HCT116 (cell line): ENCODE measurements around the gene SLC2A2. TPM values are rescaled to one million over a fixed set of nuclear protein-coding genes. Genes with fewer than 3 reads are reported as not detected.

Source experiments
- ATAC-seq: fragments of 200-7000 bp; cut with Tn5 transposase; 2 replicates; pipeline ENCODE4 v1.9.1; 2020; ENCODE audit warnings: mild to moderate bottlenecking, moderate library complexity
- BruUV-seq: library from RNA; stranded (reverse); fragments of 400-500 nt; replicated peaks from 2 replicates; lab custom pipeline; 2021; lab: Mats Ljungman, UMichigan
- CTCF ChIA-PET: fragments of 300-600 bp; sonication (Branson Sonifier 250); formaldehyde crosslinking; loops from one replicate; lab custom pipeline; 2021; ENCODE audit warnings: antibody characterized with exemption; lab: Charles Lee
- POLR2A ChIA-PET: fragments of 300-600, 350-600 bp; sonication (Branson Sonifier 250); formaldehyde crosslinking; loops from one replicate; lab custom pipeline; 2021; ENCODE audit warnings: antibody characterized with exemption; lab: Charles Lee
- RAD21 ChIA-PET, 2 experiments: fragments of 300-600 bp; sonication (Branson Sonifier 250); formaldehyde crosslinking; loops; one replicate each; lab custom pipeline; 2023; ENCODE audit warnings: low total read pairs in 2 of 2; ENCODE audit not compliant: uncharacterized antibody in 2 of 2, unreplicated experiment in 2 of 2, low non-redundant PET in 1 of 2; lab: Charles Lee
- DNase-seq: peaks from one replicate; pipeline ENCODE4 v3.0.0-alpha.2; 2010; ENCODE audit warnings: low read depth, low spot score
- H2AFZ ChIP-seq: fragments of 200-600 bp; shearing (Covaris generic), sonication (generic); 2 replicates; pipeline ENCODE4 v1.6.1; 2017; ENCODE audit warnings: low read depth, mixed run types, mixed read lengths, antibody characterized with exemption, low read length; ENCODE audit not compliant: poor library complexity, severe bottlenecking
- H3K27ac ChIP-seq: 2 replicates; pipeline ENCODE4 v1.5.1; 2012; ENCODE audit warnings: low read depth, low read length
- H3K27me3 ChIP-seq: fragments of 200-600 bp; sonication (generic); 2 replicates; pipeline ENCODE4 v1.6.1; 2016; ENCODE audit warnings: mixed run types, low read length, mixed read lengths; ENCODE audit not compliant: insufficient read depth
- H3K36me3 ChIP-seq, 2 experiments: fragments of 200-500 bp in 1 of 2; fragments of 200-600 bp in 1 of 2; sonication (Bioruptor generic) in 1 of 2; sonication (generic) in 1 of 2; 2 replicates each; pipeline versions ENCODE4 v1.5.1 to v1.6.1; 2014 to 2016; ENCODE audit warnings: low read length in 2 of 2, inconsistent platforms in 1 of 2, mixed read lengths in 1 of 2, mixed run types in 1 of 2; ENCODE audit not compliant: insufficient read depth in 2 of 2, control insufficient read depth in 1 of 2
- H3K4me1 ChIP-seq, 2 experiments: fragments of 200-600 bp in 1 of 2; sonication (generic) in 1 of 2; 2 replicates each; pipeline versions ENCODE4 v1.5.1 to v1.6.1; 2012 to 2017; ENCODE audit warnings: low read length in 2 of 2, inconsistent platforms in 1 of 2, mild to moderate bottlenecking in 1 of 2, mixed read lengths in 1 of 2, mixed run types in 1 of 2, moderate library complexity in 1 of 2; ENCODE audit not compliant: insufficient read depth in 2 of 2, control insufficient read depth in 1 of 2
- H3K4me2 ChIP-seq: fragments of 200-600 bp; sonication (generic); 2 replicates; pipeline ENCODE4 v1.6.1; 2017; ENCODE audit warnings: mixed run types, low read length, mixed read lengths
- H3K4me3 ChIP-seq, 2 experiments: fragments of 200-600 bp in 1 of 2; sonication (generic) in 1 of 2; replicated peaks in 1 of 2; 2 replicates each; pipeline ENCODE4 v1.5.1; 2011 to 2016; ENCODE audit warnings: low read length in 2 of 2, control low read depth in 1 of 2, low read depth in 1 of 2, mild to moderate bottlenecking in 1 of 2, mixed read lengths in 1 of 2, mixed run types in 1 of 2
- H3K79me2 ChIP-seq: fragments of 200-600 bp; sonication (generic); 2 replicates; pipeline ENCODE4 v1.6.1; 2017; ENCODE audit warnings: mild to moderate bottlenecking, mixed run types, low read length, moderate library complexity, mixed read lengths; ENCODE audit not compliant: insufficient read depth
- H3K9ac ChIP-seq: fragments of 200-600 bp; sonication (generic); 2 replicates; pipeline ENCODE4 v1.6.1; 2016; ENCODE audit warnings: low read length, mixed read lengths
- H3K9me2 ChIP-seq: fragments of 200-600 bp; sonication (generic), shearing (Covaris generic); 2 replicates; pipeline ENCODE4 v1.6.1; 2017; ENCODE audit warnings: mixed run types, mild to moderate bottlenecking, moderate library complexity; ENCODE audit not compliant: insufficient read depth
- H3K9me3 ChIP-seq, 2 experiments: fragments of 200-500 bp in 1 of 2; fragments of 200-600 bp in 1 of 2; sonication (Bioruptor generic) in 1 of 2; sonication (generic) in 1 of 2; 2 replicates each; pipeline ENCODE4 v1.6.1; 2014 to 2017; ENCODE audit warnings: low read length in 2 of 2, mixed read lengths in 2 of 2, inconsistent platforms in 1 of 2, low read depth in 1 of 2, mild to moderate bottlenecking in 1 of 2, mixed run types in 1 of 2, moderate library complexity in 1 of 2; ENCODE audit not compliant: control insufficient read depth in 1 of 2, insufficient read depth in 1 of 2
- H4K20me1 ChIP-seq: fragments of 200-600 bp; sonication (generic), shearing (Covaris generic); 2 replicates; pipeline ENCODE4 v1.6.1; 2017; ENCODE audit warnings: mixed run types, mild to moderate bottlenecking, moderate library complexity; ENCODE audit not compliant: insufficient read depth
- CBX3 ChIP-seq: IDR thresholded peaks from 2 replicates; pipeline ENCODE4 v1.6.1; 2012; ENCODE audit warnings: low read depth
- EGR1 ChIP-seq: IDR thresholded peaks from 2 replicates; pipeline ENCODE4 v1.6.1; 2012; ENCODE audit warnings: low read depth
- EZH2phosphoT487 ChIP-seq: fragments of 200-600 bp; IDR thresholded peaks from 2 replicates; pipeline ENCODE4 v1.6.1; 2018; ENCODE audit warnings: antibody characterized with exemption, borderline replicate concordance
- JUND ChIP-seq: IDR thresholded peaks from 2 replicates; pipeline ENCODE4 v1.6.1; 2012
- POLR2A ChIP-seq: IDR thresholded peaks from 2 replicates; pipeline ENCODE4 v1.7.0; 2011; ENCODE audit warnings: borderline replicate concordance; ENCODE audit not compliant: insufficient read depth, insufficient read length; ENCODE audit errors: extremely low read depth
- SP1 ChIP-seq: IDR thresholded peaks from 2 replicates; pipeline ENCODE4 v1.6.1; 2012; ENCODE audit warnings: low read depth
- ZNF274 ChIP-seq: fragments of 200-500 bp; sonication (Bioruptor generic); IDR thresholded peaks from 2 replicates; pipeline ENCODE4 v1.6.1; 2014; ENCODE audit warnings: mild to moderate bottlenecking, low read depth, low read length, inconsistent platforms
- intact Hi-C: fragments of 100-400 bp; cut with micrococcal nuclease; formaldehyde crosslinking; loops from 2 replicates; pipeline ENCODE4 v1.10.0; 2022
- total RNA-seq: library from RNA; stranded (reverse); gene quantifications from one replicate; pipeline ENCODE4 v1.2.1, GENCODE V29; 2021; ENCODE audit not compliant: unreplicated experiment
- TF ChIP-seq, protein P1 (sequence below), 3 experiments: fragments of 200-600 bp in 1 of 3; sonication (generic) in 1 of 3; IDR thresholded peaks in 2 of 3; conservative IDR thresholded peaks in 1 of 3; 2 replicates each; pipeline ENCODE4 v1.5.1; 2012 to 2017; ENCODE audit warnings: low read depth in 2 of 3, low read length in 2 of 3, antibody characterized with exemption in 1 of 3, borderline replicate concordance in 1 of 3, control low read depth in 1 of 3, mild to moderate bottlenecking in 1 of 3, mixed read lengths in 1 of 3, mixed run types in 1 of 3, moderate library complexity in 1 of 3; ENCODE audit not compliant: insufficient read depth in 1 of 3

Gene SLC2A2
- total RNA-seq, 1 experiment from 2014 or later = not detected

DNA sequence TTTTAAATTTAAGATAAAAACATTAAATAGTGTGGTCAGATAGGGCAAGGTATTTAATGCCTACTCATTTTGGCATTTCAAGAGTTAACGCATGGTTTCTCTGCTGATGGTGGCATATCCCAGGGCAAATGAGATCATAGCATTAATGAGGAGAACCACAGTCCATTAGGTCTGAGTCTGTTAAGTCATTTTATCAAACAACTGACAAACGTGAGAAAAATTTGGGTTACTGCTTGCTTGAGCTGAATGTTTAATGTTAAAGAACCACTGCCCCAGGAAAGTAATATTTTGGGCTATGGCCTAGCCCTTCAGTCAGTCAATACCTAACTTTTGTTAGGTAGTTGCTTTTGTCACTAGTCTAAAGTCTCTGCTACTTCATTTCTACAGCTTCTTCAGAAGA is 37.9 kb upstream of the SLC2A2 start:
- Histone ChIP-seq H3K4me3 (no peak overlapping the region), H3K27ac (no peak overlapping the region), H3K9me3 (no peaks in the 10 kb centered on the region), H3K79me2 (no peaks in the 10 kb centered on the region), H3K9ac (no peak overlapping the region), H3K9me2 (no peaks in the 10 kb centered on the region), H3K27me3 (no peaks in the 10 kb centered on the region), H3K4me2 (no peak overlapping the region), H3K4me1 (no peaks in the 10 kb centered on the region), H2AFZ (no peak overlapping the region), H4K20me1 (no peaks in the 10 kb centered on the region), H3K36me3 (no peaks in the 10 kb centered on the region; a peak in 1 of 4 replicates)
- ATAC-seq = no peak
- DNase-seq = no peak
- no TSS peak for BruUV-seq
- CTCF ChIA-PET = no interaction called here
- intact Hi-C loops = no loop called here
- RAD21 ChIA-PET = no interaction called here
- no peak for TF ChIP-seq CBX3
- no peak for TF ChIP-seq SP1
- no peak for TF ChIP-seq ZNF274
- TF ChIP-seq, protein P1, sequence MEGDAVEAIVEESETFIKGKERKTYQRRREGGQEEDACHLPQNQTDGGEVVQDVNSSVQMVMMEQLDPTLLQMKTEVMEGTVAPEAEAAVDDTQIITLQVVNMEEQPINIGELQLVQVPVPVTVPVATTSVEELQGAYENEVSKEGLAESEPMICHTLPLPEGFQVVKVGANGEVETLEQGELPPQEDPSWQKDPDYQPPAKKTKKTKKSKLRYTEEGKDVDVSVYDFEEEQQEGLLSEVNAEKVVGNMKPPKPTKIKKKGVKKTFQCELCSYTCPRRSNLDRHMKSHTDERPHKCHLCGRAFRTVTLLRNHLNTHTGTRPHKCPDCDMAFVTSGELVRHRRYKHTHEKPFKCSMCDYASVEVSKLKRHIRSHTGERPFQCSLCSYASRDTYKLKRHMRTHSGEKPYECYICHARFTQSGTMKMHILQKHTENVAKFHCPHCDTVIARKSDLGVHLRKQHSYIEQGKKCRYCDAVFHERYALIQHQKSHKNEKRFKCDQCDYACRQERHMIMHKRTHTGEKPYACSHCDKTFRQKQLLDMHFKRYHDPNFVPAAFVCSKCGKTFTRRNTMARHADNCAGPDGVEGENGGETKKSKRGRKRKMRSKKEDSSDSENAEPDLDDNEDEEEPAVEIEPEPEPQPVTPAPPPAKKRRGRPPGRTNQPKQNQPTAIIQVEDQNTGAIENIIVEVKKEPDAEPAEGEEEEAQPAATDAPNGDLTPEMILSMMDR (IDR thresholded peaks at IDR 0.05 in 2 of 3, conservative IDR thresholded peaks at IDR 0.05 in 1 of 3; ENCODE audit: borderline replicate concordance in 1 of 3, insufficient read depth in 1 of 3, low read depth in 2 of 3, low read length in 2 of 3) = no peak
- TF ChIP-seq EGR1 = no peak
- TF ChIP-seq EZH2phosphoT487 = no peak
- POLR2A ChIA-PET = no interaction called here

DNA sequence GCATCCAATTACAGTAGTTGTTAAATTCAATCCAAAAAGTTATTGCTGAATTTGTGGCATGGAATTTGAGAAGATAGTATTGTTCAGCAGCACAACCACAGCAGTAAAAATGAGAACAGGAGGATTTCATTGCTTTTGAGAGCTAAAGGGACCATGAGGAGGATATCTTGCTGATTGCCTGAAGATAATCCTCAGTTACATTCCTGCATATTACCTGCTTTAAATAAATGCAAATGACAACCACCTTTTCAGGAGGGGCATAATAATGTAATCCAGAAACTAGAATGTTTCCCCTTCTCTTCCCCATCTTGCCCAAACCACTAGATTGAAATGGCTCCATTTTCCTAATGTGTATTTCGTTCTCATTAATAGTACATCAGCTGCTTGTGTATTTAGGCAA is 35.2 kb upstream of the SLC2A2 start:
- no peaks in the 10 kb centered on the region for H3K4me1 ChIP-seq
- H3K4me2 ChIP-seq = no peak overlapping the region
- no peaks in the 10 kb centered on the region for H3K36me3 ChIP-seq
- POLR2A ChIA-PET = no interaction called here
- H3K9me3 ChIP-seq = no peaks in the 10 kb centered on the region
- TF ChIP-seq JUND (no peak), POLR2A (no peak)
- intact Hi-C loops = no loop called here
- H3K79me2 ChIP-seq = no peaks in the 10 kb centered on the region
- no peak overlapping the region for H3K27ac ChIP-seq
- H3K9ac ChIP-seq = no peak overlapping the region
- RAD21 ChIA-PET = no interaction called here
- CTCF ChIA-PET = no interaction called here
- no TSS peak for BruUV-seq
- no peaks in the 10 kb centered on the region for H4K20me1 ChIP-seq
- DNase-seq (no peak), ATAC-seq (no peak)
- no peak overlapping the region for H3K4me3 ChIP-seq
- no peak overlapping the region for H2AFZ ChIP-seq
- H3K27me3 ChIP-seq = no peaks in the 10 kb centered on the region
- no peaks in the 10 kb centered on the region for H3K9me2 ChIP-seq
